Esophagus muscularis mucosa (tissue), 4 donors: ENCODE results near the gene PRRX1.

Experiments
- EP300 ChIP-seq: sonication (generic); formaldehyde crosslinking; IDR thresholded peaks from one replicate; pipeline ENCODE4 v1.6.1; 2017; ENCODE audit warnings: antibody characterized with exemption
- POLR2A ChIP-seq: fragments of 450-650 bp; IDR thresholded peaks from one replicate; pipeline ENCODE4 v1.6.1; 2017; ENCODE audit warnings: antibody characterized with exemption, moderate library complexity, mild to moderate bottlenecking, low read depth
- TF ChIP-seq, protein P1 (sequence below), 3 experiments: fragments of 200-600 bp in 2 of 3; fragments of 450-650 bp in 1 of 3; sonication (generic) in 2 of 3; IDR thresholded peaks; one replicate each; pipeline ENCODE4 v1.5.1; 2017 to 2019; ENCODE audit warnings: antibody characterized with exemption in 3 of 3, mild to moderate bottlenecking in 2 of 3, moderate library complexity in 1 of 3

DNA sequence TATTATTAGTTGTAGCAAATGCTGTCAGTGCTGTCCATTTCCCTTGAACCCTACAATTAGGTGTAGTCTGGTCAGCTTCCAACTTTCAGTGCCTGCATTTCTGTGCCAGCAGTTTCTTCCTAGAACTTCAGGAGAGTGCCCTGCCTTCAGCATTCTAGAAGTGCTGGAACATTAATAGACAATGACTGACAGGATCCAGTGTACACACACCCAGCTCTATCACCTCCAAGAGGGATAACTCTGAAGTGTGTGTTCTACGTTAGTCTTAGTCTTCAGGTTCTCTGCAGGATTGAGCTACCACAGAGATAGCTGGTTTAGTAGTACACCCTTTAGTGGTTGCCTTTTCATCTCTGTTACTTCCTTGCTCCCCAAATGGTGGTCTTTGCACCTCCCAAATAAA is 61.4 kb downstream of the PRRX1 start:
- TF ChIP-seq EP300 (no peak), POLR2A (no peak)
- TF ChIP-seq, protein P1, sequence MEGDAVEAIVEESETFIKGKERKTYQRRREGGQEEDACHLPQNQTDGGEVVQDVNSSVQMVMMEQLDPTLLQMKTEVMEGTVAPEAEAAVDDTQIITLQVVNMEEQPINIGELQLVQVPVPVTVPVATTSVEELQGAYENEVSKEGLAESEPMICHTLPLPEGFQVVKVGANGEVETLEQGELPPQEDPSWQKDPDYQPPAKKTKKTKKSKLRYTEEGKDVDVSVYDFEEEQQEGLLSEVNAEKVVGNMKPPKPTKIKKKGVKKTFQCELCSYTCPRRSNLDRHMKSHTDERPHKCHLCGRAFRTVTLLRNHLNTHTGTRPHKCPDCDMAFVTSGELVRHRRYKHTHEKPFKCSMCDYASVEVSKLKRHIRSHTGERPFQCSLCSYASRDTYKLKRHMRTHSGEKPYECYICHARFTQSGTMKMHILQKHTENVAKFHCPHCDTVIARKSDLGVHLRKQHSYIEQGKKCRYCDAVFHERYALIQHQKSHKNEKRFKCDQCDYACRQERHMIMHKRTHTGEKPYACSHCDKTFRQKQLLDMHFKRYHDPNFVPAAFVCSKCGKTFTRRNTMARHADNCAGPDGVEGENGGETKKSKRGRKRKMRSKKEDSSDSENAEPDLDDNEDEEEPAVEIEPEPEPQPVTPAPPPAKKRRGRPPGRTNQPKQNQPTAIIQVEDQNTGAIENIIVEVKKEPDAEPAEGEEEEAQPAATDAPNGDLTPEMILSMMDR (IDR thresholded peaks at IDR 0.05) = no peak
